ENCODE data around the gene NRP2. TPM values are rescaled to one million over a fixed set of nuclear protein-coding genes. Genes with fewer than 3 reads are reported as not detected.

NRP2 gene
- total RNA-seq, 2 experiments from 2014 or later: 0.63 to 1.6 TPM

DNA sequence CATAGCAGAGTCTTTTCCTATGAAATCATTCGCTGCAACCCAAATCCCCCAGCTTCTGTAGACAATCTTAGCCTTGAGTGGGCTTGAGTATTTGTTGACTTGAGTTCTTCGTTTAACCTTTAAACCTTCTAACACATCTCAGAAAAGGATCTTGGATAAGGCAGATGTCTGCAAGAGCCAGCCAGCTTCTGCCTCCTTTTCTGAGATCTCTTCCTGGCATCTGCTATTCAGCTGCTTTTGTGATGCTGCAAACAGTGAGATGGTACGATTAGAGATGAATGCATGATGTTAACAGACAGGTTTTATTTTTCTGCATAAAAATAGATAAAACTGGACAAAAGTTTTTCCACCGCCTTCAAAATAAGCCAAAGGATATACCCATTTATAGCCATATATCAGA lies 37.5 kb downstream of the NRP2 start:
- Mint-ChIP-seq H3K27me3 (peaks cover 5% of the 10 kb centered on the region), H3K9me3 (no peaks in the 10 kb centered on the region), H3K4me3 (no peak overlapping the region), H3K4me1 (ENCODE audit: low read depth) (peaks cover 2% of the 10 kb centered on the region), H3K36me3 (ENCODE audit: low read depth) (no peaks in the 10 kb centered on the region), H3K27ac (no peak overlapping the region)
- intact Hi-C loops (cut with micrococcal nuclease): no loop called here
- ATAC-seq: no peak
- TF ChIP-seq CTCF (IDR thresholded peaks at IDR 0.05): no peak
- CTCF ChIA-PET: no interaction called here
- no peak for DNase-seq
- POLR2A ChIA-PET: interaction anchor here (0.6 kb wide), 1 partner anchor 48 kb away, joined by 3 read pairs; no protein-coding TSS in a partner anchor

GRCh38 chr2:205720451-205720902 lies 38.2 kb downstream of the NRP2 start:
- TF ChIP-seq CTCF (IDR thresholded peaks at IDR 0.05): no peak
- H3K27ac Mint-ChIP-seq: no peak overlapping the region
- no peak overlapping the region for H3K4me3 Mint-ChIP-seq
- ChIA-PET CTCF (interaction anchor here (1.6 kb wide), 1 partner anchor 37 kb away, joined by 4 read pairs; the partner anchor contains the start of gene NRP2), POLR2A (no interaction called here)
- intact Hi-C loops (cut with micrococcal nuclease): no loop called here
- H3K9me3 Mint-ChIP-seq: no peaks in the 10 kb centered on the region
- H3K27me3 Mint-ChIP-seq: peaks cover 4% of the 10 kb centered on the region
- no peak for ATAC-seq
- DNase-seq: no peak
- peaks cover 2% of the 10 kb centered on the region for H3K4me1 Mint-ChIP-seq (ENCODE audit: low read depth)
- no peaks in the 10 kb centered on the region for H3K36me3 Mint-ChIP-seq (ENCODE audit: low read depth)

- DNase-seq (peak; percentile 20), ATAC-seq (no peak)
- CTCF ChIA-PET: interaction anchor here (1.6 kb wide), 1 partner anchor 38 kb away, joined by 4 read pairs; the partner anchor contains the start of gene NRP2
- Mint-ChIP-seq H3K36me3 (ENCODE audit: low read depth) (no peaks in the 10 kb centered on the region), H3K4me1 (ENCODE audit: low read depth) (peaks cover 2% of the 10 kb centered on the region), H3K27me3 (no peaks in the 10 kb centered on the region), H3K27ac (no peak overlapping the region), H3K4me3 (no peak overlapping the region), H3K9me3 (no peaks in the 10 kb centered on the region)
- intact Hi-C loops (cut with micrococcal nuclease): no loop called here
- TF ChIP-seq CTCF (IDR thresholded peaks at IDR 0.05): no peak
- POLR2A ChIA-PET: no interaction called here
Measured at GRCh38 chr2:205721057-205721449, 38.8 kb downstream of the NRP2 start.

DNA sequence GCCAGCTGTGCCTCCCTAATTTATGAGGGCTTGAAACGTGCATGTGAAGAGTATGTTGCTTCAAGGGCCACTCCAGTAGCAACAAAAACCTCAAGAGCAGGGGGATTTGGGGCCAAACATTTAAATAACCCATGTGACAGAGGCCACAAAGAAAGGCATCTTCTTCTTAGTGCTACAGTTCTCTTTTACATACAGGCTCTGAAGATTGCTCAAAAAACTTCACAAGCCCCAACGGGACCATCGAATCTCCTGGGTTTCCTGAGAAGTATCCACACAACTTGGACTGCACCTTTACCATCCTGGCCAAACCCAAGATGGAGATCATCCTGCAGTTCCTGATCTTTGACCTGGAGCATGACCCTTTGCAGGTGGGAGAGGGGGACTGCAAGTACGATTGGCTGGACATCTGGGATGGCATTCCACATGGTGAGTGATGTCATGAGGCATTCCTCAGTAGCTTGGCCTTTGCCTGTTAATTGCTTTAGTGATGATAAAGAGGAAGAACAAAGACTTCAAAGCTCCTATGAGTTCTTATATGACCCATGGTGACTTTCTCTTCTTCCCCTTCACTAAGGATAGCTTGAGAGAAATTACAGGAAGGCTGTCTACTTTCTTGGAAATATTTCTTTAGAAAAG lies 40.1 kb downstream of the NRP2 start:
- Mint-ChIP-seq H3K9me3 (no peaks in the 10 kb centered on the region), H3K27ac (no peak overlapping the region), H3K27me3 (no peaks in the 10 kb centered on the region), H3K4me1 (ENCODE audit: low read depth) (peaks cover 2% of the 10 kb centered on the region), H3K4me3 (no peak overlapping the region), H3K36me3 (ENCODE audit: low read depth) (no peaks in the 10 kb centered on the region)
- DNase-seq (no peak), ATAC-seq (no peak)
- no peak for TF ChIP-seq CTCF (IDR thresholded peaks at IDR 0.05)
- ChIA-PET CTCF (no interaction called here), POLR2A (interaction anchor here (0.7 kb wide), 1 partner anchor 96 kb away, joined by 3 read pairs; no protein-coding TSS in a partner anchor)
- intact Hi-C loops (cut with micrococcal nuclease): no loop called here

DNA sequence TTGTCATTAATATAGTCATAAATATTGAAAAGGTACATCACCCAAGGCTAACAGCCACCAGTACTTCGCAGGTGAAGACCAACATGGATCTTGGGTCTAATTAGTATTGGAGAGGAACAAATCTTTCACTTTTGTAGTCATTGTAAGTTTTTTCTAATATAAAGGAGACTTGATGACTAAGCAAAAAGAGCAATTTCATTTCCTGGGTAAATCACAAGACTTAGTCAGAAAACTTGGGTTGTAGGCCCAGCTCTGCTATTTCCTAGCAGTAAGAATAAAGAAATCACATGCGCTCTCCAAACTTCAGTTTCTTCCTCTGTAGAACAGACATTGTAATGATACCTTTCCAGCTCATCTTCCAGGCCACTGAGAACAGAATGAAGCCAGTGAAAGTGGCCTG lies 40.9 kb downstream of the NRP2 start:
- Mint-ChIP-seq H3K36me3 (ENCODE audit: low read depth) (no peaks in the 10 kb centered on the region), H3K9me3 (no peaks in the 10 kb centered on the region), H3K4me3 (no peak overlapping the region), H3K4me1 (ENCODE audit: low read depth) (peaks cover 2% of the 10 kb centered on the region), H3K27me3 (no peaks in the 10 kb centered on the region), H3K27ac (no peak overlapping the region)
- ChIA-PET POLR2A (no interaction called here), CTCF (no interaction called here)
- no peak for TF ChIP-seq CTCF (IDR thresholded peaks at IDR 0.05)
- intact Hi-C loops (cut with micrococcal nuclease): no loop called here
- ATAC-seq (no peak), DNase-seq (no peak)
